Hepatocyte (in vitro differentiated cells): ENCODE results near the gene RAB11FIP3.

ENCODE experiments used
- EZH2 ChIP-seq: fragments of 200-600 bp; sonication (generic); IDR thresholded peaks from 2 replicates; pipeline ENCODE4 v1.6.1; 2016; ENCODE audit warnings: antibody characterized with exemption, mild to moderate bottlenecking, borderline replicate concordance
- EZH2phosphoT487 ChIP-seq: fragments of 200-600 bp; sonication (generic); IDR thresholded peaks from one replicate; pipeline ENCODE4 v1.6.1; 2018; ENCODE audit warnings: antibody characterized with exemption, mild to moderate bottlenecking, low read depth, moderate library complexity; ENCODE audit not compliant: unreplicated experiment, severe bottlenecking
- TF ChIP-seq, protein P1 (sequence below): fragments of 200-600 bp; sonication (generic); IDR thresholded peaks from 2 replicates; pipeline ENCODE4 v1.5.1; 2016; ENCODE audit warnings: antibody characterized with exemption, mild to moderate bottlenecking; ENCODE audit not compliant: poor library complexity

DNA sequence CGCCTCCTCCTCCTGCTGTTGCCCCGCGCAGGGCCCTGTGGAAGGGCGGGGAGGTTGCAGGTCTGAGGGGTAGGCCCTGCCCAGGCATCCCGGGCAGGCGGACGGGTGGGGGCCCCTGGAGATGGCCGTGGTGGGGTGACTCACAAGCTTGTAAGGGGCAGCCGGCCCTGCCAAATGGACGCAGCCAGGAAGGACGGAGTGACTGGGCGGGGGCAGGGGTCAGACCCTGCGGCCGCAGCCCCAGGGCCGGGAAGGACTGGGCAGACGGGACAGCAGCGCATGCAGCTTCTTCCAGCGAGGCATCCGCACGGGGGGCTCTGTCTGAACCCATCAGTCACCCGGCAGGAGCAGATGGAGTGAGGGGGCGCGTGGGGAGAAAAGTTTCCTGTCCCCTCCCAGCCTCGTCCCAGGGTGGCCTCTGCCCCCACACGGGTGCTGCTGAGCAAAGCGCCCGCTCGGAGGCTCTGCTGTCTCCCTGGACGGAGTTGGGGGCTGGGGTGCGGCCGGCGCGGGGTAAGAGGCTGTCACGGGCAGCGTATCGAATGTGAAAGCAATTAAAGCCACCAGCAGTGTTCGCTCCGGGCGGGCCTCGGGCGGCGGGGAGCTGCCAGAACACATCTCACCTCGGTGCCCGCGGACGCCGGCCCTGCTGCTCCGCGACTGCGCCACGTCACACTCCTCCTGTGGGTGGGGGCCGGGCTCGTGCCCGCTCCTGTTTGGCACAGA, 129.4 kb downstream of the RAB11FIP3 start:
- TF ChIP-seq EZH2phosphoT487 (no peak), EZH2 (no peak)
- TF ChIP-seq, protein P1, sequence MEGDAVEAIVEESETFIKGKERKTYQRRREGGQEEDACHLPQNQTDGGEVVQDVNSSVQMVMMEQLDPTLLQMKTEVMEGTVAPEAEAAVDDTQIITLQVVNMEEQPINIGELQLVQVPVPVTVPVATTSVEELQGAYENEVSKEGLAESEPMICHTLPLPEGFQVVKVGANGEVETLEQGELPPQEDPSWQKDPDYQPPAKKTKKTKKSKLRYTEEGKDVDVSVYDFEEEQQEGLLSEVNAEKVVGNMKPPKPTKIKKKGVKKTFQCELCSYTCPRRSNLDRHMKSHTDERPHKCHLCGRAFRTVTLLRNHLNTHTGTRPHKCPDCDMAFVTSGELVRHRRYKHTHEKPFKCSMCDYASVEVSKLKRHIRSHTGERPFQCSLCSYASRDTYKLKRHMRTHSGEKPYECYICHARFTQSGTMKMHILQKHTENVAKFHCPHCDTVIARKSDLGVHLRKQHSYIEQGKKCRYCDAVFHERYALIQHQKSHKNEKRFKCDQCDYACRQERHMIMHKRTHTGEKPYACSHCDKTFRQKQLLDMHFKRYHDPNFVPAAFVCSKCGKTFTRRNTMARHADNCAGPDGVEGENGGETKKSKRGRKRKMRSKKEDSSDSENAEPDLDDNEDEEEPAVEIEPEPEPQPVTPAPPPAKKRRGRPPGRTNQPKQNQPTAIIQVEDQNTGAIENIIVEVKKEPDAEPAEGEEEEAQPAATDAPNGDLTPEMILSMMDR = no peak
